ENCODE results near the gene CA4.
"Not testable (repeated sequence)": the region's sequence is repeated elsewhere in the genome, so short reads cannot be mapped to it uniquely, and the experiment has no call there.

CA4 gene

GRCh38 chr17:60149691-60150582, at the start of gene CA4:
Gene CA4, plus strand, starts transcription at chr17:60149973. Its CDS starts 62 bp downstream, at chr17:60150035.
- DNase-seq = no peak

DNA sequence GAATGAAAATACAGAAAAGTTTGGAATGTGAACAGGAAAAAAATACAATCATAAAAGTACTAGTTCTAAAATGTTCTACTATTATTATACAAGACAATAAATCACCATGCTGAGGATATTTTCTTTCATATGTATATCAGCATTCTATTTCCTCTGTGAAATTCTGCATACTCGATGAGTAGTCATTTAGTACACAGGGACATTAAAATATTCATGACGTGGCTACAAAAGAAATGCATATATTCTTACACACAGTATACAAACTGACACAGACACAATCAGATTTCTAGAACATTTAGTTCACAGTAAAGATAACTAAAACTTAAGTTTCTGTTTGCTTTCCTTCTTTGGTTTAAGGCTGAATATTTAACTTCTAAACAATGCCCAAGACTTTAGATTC, 49.2 kb upstream of the CA4 start:
- DNase-seq = not testable (repeated sequence)

GRCh38 chr17:60102015-60102631, 47.6 kb upstream of the CA4 start:
- DNase-seq = not testable (repeated sequence)

DNA sequence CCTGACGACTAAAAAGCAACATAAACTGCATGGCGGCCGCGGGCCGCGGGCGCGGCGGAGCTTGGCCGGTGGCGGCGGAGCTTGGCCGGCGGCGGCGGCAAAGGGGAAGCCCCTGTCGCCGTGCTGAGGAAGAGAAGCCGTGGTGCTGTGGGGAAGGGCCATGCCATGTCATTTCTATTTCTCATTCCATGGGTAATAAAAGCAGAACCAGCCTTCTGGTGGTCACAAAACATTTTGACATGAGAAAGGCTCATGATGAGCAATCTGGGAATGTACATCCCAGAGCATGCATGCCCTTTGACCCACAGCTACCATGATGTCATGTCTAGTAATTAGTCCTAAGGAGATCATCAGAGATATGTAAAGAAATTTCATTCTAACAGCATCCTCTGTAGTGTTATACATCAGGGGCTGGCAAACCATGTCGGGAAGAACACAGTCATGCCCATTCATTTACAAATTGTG, 47.1 kb upstream of the CA4 start:
- peak; percentile 24 for DNase-seq

DNA sequence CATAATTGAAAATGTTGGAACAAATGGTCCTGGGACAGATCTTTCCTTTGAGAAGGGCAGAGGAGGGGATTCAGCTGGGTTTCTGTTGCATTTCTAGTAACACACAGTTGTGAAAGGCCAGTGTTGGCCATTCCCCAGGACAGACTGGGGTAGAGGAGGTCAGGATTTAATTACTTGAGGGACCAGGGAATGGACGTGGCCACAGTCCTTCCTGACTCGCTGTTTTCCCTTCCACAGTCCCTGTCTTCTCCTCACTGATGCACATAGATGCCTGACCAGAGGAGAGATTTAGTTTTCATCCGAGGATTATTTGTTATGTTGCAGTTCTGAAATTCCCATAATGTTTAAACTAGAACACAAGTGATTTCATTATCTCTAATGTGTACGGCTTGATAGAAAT, 45.8 kb upstream of the CA4 start:
- no peak for DNase-seq

DNA sequence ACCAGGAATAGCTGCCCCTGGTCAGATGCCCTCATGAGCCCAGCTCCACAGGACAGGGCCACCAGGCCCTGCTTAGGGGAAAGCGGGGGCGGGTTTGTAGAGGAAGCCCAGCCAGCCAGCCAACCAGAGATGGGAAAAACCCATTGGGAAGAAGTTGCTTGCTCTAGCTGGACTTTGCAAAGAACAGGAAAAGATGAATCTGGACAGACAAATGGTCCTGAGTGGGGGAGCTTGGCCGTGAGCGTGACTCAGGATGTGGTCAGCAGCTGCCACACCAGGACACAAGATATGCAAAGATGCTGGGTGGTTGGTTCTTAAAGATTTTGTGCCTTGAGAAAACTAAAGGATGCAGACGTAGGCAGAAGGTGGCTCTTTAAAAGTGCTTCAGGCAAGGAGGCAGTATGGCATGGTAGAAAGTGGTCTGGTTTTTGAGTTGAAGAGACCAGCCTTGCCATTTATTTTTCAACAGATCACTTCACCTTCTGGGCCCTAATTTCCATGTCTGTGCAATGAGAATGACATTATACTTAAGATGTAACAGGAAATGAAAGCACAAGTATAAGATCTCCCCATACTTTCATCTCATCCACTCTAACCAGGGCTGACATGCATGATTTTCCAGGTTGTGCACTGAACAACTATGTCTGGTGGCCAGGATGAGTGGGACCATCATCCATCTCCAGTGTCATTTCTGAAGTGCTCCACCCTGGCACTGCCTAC, 43.3 kb upstream of the CA4 start:
- no peak for DNase-seq

DNA sequence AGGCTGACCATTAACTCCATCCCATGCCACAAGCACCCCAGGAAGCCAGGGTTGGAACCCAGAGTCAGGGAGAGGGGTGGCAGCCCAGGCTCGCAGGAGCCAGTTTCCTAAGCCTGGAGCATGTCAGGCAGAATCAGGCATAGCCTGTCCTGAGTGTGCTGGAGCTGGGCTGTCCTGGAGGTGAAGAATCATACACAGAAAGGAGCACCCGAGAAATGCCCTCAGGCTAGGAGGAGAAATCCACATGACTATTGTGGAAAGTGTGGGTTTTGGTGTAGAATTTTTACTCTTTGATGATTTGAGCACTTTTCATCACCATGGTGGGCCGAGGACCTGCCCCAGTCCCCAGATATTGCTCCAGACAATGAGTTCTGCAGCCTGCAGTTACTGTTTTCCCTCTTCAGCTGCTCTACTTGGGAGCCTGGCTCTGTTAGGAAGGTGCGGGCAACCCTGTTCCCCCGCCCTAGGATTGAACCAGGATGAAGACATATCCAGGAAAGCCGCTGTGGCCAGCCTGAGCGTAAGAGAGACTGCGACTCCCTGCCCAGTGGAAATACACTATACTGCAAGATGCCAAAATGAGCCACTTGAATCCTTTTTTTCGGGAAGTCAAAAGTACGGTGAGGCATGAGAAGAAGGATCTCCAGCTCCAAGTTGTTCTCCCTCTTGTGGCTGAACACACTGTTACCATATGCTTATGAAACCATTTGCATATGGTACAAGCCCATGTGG, 42.1 kb upstream of the CA4 start:
- no peak for DNase-seq

DNA sequence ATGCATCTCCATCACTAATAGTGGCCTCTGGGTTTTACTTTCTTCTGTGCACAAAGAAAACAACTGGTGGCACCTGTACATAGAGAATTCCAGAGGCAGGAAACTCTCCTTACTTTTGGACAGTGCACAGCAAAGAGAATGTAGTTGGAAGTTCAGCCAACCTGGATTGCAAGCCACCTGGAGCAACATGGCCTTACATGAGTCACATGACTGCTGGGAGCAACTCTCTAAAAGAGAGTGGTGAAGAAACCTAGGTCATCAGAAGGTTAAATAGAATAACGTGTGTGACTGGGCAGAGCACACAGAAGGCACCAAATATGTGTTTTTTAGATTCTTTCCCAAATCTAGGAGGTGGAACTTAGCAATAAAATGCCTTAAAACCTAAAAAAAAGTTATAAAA, 41.5 kb upstream of the CA4 start:
- not testable (repeated sequence) for DNase-seq

DNA sequence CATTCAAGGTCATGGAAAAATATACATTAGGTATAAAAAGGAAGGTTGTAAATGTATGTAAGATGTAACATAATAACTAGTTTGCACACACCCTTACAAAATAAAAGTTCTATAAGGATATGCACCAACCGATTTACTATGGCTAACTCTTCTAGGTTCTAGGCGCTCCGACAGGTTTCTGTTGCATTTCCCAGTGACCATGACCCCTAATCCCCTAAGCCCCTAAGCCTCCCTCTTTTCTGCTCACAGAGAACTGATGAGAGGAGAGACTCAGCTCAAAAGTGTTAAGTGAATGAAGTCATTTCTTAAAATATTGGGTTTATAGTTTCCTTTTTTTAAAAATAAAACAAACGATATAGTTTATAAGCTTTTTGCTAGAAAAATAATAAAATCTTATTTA, 41.1 kb upstream of the CA4 start:
- no peak for DNase-seq

DNA sequence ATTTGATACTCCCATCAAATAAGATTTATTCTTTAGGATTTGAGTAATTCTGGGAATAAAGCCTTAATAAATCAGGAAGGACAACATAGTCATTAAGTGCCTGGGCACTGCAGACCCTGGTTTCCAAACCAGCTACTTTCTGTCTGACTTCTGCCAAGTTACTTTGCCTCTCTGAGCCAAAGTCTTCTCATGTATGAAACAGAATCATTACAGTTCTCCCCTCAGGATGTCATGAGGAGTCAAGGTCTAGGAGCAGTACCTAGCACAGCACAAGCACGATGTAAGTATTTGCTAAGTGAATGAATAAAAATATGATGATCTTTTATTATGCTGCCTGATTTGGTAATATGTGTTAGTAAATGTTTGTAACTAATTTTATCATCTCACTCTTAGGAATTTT, 40.6 kb upstream of the CA4 start:
- DNase-seq = no peak

DNA sequence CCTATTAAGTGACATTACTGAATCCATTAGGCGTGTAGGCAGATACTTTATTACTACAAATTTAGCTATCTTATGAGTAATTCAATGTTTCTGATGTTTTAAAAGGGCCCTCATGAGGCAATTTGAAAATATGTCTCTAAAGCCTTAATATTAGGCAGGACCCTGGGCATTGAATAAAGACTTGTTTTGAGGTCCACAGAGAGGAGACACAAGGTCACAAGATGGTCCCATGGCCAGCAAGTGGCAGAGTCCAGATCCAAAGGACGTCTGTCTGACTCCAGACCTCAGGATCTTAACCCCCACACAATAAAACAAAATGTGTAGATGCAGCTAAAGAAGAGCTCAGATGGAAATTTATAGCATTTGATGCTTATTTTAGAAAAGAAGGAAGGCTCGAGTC, 39.2 kb upstream of the CA4 start:
- no peak for DNase-seq

GRCh38 chr17:60111661-60112060, 38.1 kb upstream of the CA4 start:
- not testable (repeated sequence) for DNase-seq

GRCh38 chr17:60115364-60115763, 34.4 kb upstream of the CA4 start:
- not testable (repeated sequence) for DNase-seq

DNA sequence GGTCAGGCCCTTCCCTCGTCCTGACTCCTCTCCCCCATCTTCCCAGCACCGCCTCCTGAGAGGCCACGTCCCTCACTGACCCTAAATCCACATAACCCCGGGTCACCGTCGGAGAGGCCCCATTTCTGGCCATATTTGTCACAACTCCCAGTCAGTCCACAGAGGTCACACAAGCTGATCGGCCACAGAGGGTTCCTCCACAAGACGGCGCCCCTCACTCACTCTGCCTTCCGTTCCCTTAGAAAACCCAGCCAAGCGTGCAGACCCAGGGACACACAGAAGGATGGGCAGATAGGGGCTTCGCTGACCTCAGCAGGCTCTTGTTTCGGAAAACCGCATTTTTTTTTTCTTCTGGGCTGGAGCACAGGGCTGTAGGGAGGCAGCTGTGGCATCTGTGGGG, 33.6 kb upstream of the CA4 start:
- not testable (repeated sequence) for DNase-seq

DNA sequence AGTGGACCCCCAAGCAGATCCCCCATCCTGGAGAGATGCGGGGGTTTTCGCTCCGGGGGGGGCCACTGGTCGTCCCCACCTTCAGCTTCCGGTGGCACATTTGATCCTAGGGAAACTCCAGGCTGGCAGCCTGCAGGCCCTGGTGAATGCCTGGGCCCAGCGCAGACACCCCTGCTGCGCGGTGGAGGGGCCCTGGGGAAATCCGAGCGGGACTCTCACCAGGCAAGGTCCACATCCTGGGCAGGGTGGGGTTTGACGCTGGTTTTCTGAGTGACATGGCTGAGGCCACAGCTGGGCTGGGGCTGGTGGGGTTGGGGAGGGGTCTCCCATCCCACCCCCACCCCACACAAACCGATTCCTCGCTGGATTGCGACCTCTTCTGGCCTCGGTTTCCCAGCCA, 30.6 kb upstream of the CA4 start:
- DNase-seq = not testable (repeated sequence)

DNA sequence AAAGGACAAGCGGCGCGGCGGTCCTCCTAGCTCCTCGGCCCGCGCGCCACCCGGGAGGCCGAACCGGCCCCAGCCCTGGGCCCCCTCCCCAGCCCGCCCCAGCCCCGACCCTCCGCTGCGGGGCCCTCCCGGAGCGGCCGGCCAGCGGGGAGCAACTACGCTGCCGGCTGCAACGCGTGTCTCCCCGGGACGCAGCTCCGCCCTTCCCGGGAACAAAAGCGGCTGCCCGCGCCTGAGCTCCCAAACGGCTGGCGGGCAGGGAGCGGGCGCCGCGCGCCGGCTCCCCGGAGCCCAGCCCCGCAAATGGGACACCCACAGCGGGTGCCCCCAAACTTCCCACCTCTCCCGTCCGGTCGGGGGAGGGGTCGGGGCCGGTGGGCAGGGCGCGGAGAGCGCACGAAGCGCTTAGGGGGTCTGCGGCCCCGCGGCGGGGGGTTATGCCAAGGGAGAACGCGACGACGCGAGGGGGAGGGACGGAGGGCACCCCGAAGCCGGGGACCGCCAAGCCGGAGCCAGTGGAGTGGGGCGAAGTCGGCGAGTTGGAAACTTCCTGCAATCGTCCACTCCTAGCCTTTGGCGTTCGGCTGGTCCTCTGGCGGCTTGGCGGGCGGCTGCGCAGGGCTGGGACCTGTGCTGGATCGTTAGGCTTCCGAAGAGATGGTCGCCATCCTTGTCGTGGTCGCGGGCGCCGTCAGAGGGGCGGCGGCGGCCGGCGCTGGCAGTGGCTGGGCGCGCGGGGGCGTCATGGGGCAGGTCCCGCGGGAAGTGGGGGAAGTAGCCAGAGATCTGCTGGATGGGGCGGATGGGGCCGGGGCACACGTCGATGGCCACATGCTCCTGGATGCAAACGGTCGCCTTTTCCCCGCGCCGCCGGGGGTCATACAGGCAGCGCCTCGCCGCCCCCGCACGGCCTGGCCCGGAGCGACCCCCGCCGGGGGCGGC, 29.7 kb upstream of the CA4 start:
- DNase-seq = not testable (repeated sequence)

DNA sequence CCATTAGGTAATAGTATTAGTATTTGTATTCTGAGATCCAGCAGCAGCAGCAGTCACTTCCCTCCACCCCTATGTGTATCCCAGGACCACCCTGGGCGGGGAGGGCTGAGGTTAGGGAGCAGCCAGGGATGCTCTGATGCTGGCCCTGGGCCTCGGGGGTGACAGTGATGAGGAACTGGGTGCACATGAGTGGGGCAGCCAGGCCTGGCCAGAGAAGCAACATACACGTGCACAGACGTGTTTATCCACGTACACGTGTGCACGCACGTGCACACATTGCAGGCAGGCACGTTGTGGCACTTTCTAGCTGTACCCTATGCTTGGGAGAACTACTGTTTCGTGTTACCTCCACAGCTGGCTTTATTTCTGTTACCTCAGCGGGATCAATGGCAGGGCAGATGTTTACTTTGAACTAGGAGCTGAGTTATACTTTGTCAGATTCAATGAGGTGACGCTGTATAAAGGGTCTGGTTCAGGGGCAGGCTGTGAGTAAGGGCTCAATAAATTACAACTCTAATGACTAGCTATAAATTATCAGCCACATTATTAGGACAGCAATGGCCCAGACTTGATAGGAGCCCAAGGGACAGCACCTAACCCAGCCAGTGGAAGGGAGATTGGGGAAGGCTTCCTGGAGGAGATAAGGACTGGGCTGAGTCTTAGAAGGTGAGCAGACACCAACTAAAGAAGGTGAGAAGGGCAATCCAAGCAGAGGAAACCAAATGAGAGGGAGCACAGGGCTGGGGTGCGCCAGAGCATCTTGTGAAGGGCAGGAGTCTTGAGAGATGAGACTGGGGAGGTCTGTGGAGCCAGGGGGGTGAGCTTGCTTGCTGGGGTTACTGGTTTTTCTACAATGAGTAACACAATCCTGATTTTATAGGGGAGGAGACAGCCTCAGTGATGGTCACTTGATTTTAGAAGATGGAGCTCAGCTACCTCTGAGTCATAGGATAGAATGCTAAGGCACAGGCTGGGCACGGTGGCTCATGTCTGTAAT, 22.4 kb upstream of the CA4 start:
- DNase-seq = no peak

- DNase-seq = no peak
Observed at GRCh38 chr17:60128171-60128859, 21.5 kb upstream of the CA4 start.

GRCh38 chr17:60129164-60129563, 20.6 kb upstream of the CA4 start:
- no peak for DNase-seq

DNA sequence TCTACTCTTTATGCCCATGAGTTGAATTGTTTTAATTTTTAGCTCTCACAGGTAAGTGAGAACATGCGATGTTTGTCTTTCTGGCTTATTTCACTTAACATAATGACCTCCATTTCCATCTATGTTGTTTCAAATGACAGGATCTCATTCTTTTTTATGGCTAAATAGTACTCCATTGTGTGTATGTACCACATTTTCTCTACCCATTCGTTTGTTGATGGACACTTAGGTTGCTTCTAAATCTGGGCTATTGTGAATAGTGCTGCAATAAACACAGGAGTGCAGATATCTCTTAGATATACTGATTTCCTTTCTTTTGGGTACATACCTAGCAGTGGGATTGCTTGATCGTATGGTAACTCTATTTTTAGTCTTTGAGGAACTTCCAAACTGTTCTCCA, 19.3 kb upstream of the CA4 start:
- no peak for DNase-seq

All from CD4-positive, alpha-beta T cell treated with Interleukin-4 for 4 hours (primary cell).